ENCODE measurements around the gene ANXA5.
A peak's percentile ranks its signal among the peaks of the same experiment; 100 is the strongest.
"Not testable (repeated sequence)": the region's sequence is repeated elsewhere in the genome, so short reads cannot be mapped to it uniquely, and the experiment has no call there.

ANXA5 gene

GRCh38 chr4:121696581-121697461, at the start of gene ANXA5:
Gene ANXA5, minus strand, starts transcription at chr4:121696980. Its CDS starts 391 bp downstream, at chr4:121696589.
- FAIRE-seq (peak; percentile 73), DNase-seq (ENCODE audit: extremely low spot score, insufficient read length, low read depth) (peak; percentile 61)

GRCh38 chr4:121742794-121743193, 46.0 kb upstream of the ANXA5 start:
- FAIRE-seq, result no peak
- no peak for DNase-seq (ENCODE audit: extremely low spot score, insufficient read length, low read depth)

- FAIRE-seq, result no peak
Measured at GRCh38 chr4:121741751-121742150, 45.0 kb upstream of the ANXA5 start.

GRCh38 chr4:121740796-121741409, 44.1 kb upstream of the ANXA5 start:
- no peak for FAIRE-seq
- DNase-seq (ENCODE audit: extremely low spot score, insufficient read length, low read depth), result no peak

More at GRCh38 chr4:121741751-121742150, 45.0 kb upstream of the ANXA5 start:
- no peak for DNase-seq (ENCODE audit: extremely low spot score, insufficient read length, low read depth)

- FAIRE-seq, result no peak
- no peak for DNase-seq (ENCODE audit: extremely low spot score, insufficient read length, low read depth)
Measured at GRCh38 chr4:121739575-121739974, 42.8 kb upstream of the ANXA5 start.

- no peak for FAIRE-seq
Measured at GRCh38 chr4:121738780-121739535, 42.2 kb upstream of the ANXA5 start.

GRCh38 chr4:121737846-121738554, 41.2 kb upstream of the ANXA5 start:
- DNase-seq (ENCODE audit: extremely low spot score, insufficient read length, low read depth) (no peak), FAIRE-seq (no peak)

More at GRCh38 chr4:121738780-121739535, 42.2 kb upstream of the ANXA5 start:
- DNase-seq (ENCODE audit: extremely low spot score, insufficient read length, low read depth), result no peak

GRCh38 chr4:121736735-121737351, 40.1 kb upstream of the ANXA5 start:
- DNase-seq (ENCODE audit: extremely low spot score, insufficient read length, low read depth) (no peak), FAIRE-seq (no peak)

- DNase-seq (ENCODE audit: extremely low spot score, insufficient read length, low read depth) (no peak), FAIRE-seq (no peak)
Measured at GRCh38 chr4:121734571-121734970, 37.8 kb upstream of the ANXA5 start.

GRCh38 chr4:121733942-121734341, 37.2 kb upstream of the ANXA5 start:
- no peak for DNase-seq (ENCODE audit: extremely low spot score, insufficient read length, low read depth)
- FAIRE-seq, result no peak

GRCh38 chr4:121729753-121730152, 33.0 kb upstream of the ANXA5 start:
- FAIRE-seq; DNase-seq (ENCODE audit: extremely low spot score, insufficient read length, low read depth): not testable (repeated sequence)

- FAIRE-seq, result no peak
- DNase-seq (ENCODE audit: extremely low spot score, insufficient read length, low read depth), result no peak
Measured at GRCh38 chr4:121728798-121729226, 32.0 kb upstream of the ANXA5 start.

GRCh38 chr4:121728066-121728465, 31.3 kb upstream of the ANXA5 start:
- no peak for FAIRE-seq
- no peak for DNase-seq (ENCODE audit: extremely low spot score, insufficient read length, low read depth)

GRCh38 chr4:121726642-121727268, 30.0 kb upstream of the ANXA5 start:
- DNase-seq (ENCODE audit: extremely low spot score, insufficient read length, low read depth) (peak; percentile 22), FAIRE-seq (peak; percentile 78)

- no peak for DNase-seq (ENCODE audit: extremely low spot score, insufficient read length, low read depth)
- FAIRE-seq, result no peak
Measured at GRCh38 chr4:121724671-121725070, 27.9 kb upstream of the ANXA5 start.

GRCh38 chr4:121721700-121722099, 24.9 kb upstream of the ANXA5 start:
- DNase-seq (ENCODE audit: extremely low spot score, insufficient read length, low read depth) (no peak), FAIRE-seq (no peak)

GRCh38 chr4:121720109-121720508, 23.3 kb upstream of the ANXA5 start:
- no peak for FAIRE-seq
- DNase-seq (ENCODE audit: extremely low spot score, insufficient read length, low read depth), result no peak

- FAIRE-seq, result no peak
- no peak for DNase-seq (ENCODE audit: extremely low spot score, insufficient read length, low read depth)
Measured at GRCh38 chr4:121717680-121718237, 21.0 kb upstream of the ANXA5 start.

- FAIRE-seq (no peak), DNase-seq (ENCODE audit: extremely low spot score, insufficient read length, low read depth) (no peak)
Measured at GRCh38 chr4:121714548-121714947, 17.8 kb upstream of the ANXA5 start.
